NB4 (cell line): Measurements from ENCODE around the gene LIN9.

Experiments
- DNase-seq: peaks from one replicate; pipeline ENCODE4 v3.0.0; 2010; ENCODE audit warnings: low read depth
- H3K4me3 ChIP-seq: one replicate; pipeline ENCODE4 v1.5.1; 2011; ENCODE audit warnings: mild to moderate bottlenecking, low read depth, low read length, moderate library complexity
- MYC ChIP-seq: IDR thresholded peaks from 2 replicates; pipeline ENCODE4 v1.6.1; 2011; ENCODE audit warnings: low read depth, low read length
- POLR2A ChIP-seq: IDR thresholded peaks from 2 replicates; pipeline ENCODE4 v1.6.1; 2011; ENCODE audit warnings: mild to moderate bottlenecking; ENCODE audit not compliant: insufficient read length; ENCODE audit errors: extremely low read depth
- TF ChIP-seq, protein P1 (sequence below): IDR thresholded peaks from one replicate; pipeline ENCODE4 v1.5.1; 2012; ENCODE audit warnings: low read depth, low read length
- TF ChIP-seq, protein P2 (sequence below): IDR thresholded peaks from 2 replicates; pipeline ENCODE4 v1.6.1; 2011; ENCODE audit warnings: low read depth, low read length

The LIN9 gene

DNA sequence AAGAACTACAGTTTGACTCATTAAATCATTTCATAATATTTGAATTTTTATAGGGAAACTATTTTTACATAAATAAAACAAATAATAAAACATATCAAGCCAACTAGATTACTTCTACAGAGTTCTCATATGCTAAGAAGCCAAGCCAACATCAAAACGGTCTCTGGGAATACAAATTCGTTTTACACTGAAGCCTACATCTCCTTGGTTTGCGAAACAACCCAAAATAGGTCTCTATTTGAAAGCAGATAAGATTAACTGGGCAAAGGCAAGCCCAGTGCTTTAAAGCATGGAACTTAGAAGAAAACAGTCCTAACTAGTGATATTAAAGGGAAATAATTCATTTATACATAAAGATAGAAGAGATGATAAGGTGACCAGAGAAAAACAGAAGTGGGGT, 60.2 kb downstream of the LIN9 start:
- no peak for TF ChIP-seq MYC
- TF ChIP-seq, protein P1, sequence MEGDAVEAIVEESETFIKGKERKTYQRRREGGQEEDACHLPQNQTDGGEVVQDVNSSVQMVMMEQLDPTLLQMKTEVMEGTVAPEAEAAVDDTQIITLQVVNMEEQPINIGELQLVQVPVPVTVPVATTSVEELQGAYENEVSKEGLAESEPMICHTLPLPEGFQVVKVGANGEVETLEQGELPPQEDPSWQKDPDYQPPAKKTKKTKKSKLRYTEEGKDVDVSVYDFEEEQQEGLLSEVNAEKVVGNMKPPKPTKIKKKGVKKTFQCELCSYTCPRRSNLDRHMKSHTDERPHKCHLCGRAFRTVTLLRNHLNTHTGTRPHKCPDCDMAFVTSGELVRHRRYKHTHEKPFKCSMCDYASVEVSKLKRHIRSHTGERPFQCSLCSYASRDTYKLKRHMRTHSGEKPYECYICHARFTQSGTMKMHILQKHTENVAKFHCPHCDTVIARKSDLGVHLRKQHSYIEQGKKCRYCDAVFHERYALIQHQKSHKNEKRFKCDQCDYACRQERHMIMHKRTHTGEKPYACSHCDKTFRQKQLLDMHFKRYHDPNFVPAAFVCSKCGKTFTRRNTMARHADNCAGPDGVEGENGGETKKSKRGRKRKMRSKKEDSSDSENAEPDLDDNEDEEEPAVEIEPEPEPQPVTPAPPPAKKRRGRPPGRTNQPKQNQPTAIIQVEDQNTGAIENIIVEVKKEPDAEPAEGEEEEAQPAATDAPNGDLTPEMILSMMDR = no peak
- TF ChIP-seq, protein P2, sequence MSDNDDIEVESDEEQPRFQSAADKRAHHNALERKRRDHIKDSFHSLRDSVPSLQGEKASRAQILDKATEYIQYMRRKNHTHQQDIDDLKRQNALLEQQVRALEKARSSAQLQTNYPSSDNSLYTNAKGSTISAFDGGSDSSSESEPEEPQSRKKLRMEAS = no peak
- TF ChIP-seq POLR2A = no peak
- no peak overlapping the region for H3K4me3 ChIP-seq
- DNase-seq = no peak

DNA sequence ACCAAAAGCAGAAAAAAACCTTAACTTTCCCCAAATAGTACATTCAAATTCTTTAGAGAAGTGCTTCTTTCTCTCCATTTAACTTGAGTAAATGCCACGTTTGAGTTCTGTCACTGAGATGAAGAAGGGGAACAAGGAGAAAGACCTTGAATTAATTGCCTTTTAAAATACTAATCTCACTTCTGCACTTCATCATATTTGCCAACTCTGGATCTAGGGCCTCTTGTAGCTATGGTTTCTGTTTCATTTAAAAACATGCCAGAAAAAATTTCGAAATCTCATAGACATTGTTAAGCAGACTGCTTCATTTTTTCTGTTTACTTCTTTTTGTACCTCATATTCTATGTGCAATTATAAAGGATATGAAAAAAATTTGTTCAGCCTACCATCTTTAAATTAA, 60.9 kb downstream of the LIN9 start:
- DNase-seq = peak; percentile 26
- H3K4me3 ChIP-seq = no peak overlapping the region
- TF ChIP-seq, protein P2 = no peak
- TF ChIP-seq, protein P1 = no peak
- TF ChIP-seq MYC (no peak), POLR2A (no peak)

DNA sequence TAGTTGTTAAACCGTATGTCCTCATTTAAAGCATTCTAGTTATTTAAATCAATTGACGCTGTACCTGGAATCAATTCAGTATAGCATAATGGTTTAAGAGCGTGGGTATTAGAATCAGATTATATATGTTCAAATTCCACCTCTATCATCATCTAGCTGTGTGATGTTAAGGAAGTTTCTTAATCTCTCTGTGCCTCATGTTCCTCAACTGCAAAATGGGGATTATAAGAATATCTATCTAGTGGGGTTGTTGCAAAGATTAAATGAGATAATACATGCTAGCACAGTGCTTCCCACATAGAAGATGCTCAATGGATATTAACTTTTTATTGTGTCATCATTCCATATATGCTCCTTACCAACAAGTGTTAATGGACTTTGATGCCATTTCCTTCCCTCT, 69.5 kb downstream of the LIN9 start:
- no peak overlapping the region for H3K4me3 ChIP-seq
- DNase-seq = no peak
- TF ChIP-seq, protein P1 = no peak
- no peak for TF ChIP-seq POLR2A
- TF ChIP-seq, protein P2 = no peak
- TF ChIP-seq MYC = no peak

DNA sequence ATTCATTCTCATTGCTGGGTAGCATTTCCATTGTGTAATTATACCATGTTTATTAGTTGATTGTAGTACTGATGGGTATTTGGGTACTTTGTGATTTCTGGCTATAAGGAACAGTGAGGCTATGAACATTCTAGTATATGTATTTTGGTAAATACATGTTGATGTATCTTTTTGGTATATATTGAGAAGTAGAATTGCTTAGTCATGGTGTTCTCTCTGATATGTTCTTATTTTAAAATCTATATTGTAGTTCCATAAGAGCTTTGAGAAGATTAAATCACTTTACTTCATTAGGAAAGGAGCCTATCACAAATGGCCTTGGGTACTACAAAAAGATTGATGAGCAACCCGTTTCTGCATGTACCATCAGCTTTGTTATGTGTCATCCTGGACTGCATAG, 72.1 kb downstream of the LIN9 start:
- TF ChIP-seq, protein P1 = no peak
- TF ChIP-seq, protein P2 = no peak
- TF ChIP-seq POLR2A (no peak), MYC (no peak)
- no peak overlapping the region for H3K4me3 ChIP-seq
- DNase-seq = no peak

DNA sequence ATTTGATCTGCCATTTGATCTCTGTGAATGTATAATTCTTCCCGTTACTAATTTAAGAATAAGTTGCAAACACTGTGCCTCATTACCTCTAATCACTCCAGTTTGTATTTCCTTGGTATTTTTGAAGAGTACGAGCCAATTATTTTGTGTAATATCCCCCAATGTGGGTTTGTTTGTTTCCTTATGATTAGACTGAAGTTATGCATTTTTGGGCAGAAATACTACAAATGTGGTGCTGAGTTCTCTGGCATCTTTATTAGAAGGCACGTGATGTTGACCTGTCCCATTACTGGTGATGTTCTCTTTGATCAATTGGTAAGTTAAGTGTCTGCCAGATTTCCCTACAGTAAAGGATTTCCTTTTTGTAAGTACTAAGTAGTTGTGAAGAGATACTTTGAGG, 75.2 kb downstream of the LIN9 start:
- no peak for DNase-seq
- TF ChIP-seq, protein P2 = no peak
- TF ChIP-seq MYC = no peak
- TF ChIP-seq, protein P1 = no peak
- TF ChIP-seq POLR2A = no peak
- H3K4me3 ChIP-seq = no peak overlapping the region

DNA sequence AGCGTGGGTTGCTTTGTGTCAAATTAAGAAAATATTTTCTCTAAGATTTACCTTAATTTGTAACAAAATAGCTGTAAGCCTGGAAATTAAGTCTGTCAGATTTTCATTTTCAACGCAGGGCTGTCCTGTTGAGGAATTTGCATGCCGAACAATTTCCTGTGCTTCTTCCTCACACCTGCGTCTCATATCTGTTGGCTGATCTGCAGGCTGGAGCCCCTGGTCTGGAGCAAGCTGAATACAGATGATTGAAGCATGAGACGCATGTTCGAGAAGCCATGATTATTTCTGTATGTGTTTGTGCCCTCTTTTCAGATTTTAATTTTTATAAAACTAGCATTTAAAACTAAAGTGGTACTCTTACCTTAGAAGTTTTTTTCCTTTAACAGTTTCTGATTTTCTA, 75.7 kb downstream of the LIN9 start:
- no peak overlapping the region for H3K4me3 ChIP-seq
- TF ChIP-seq, protein P1 = no peak
- TF ChIP-seq, protein P2 = no peak
- TF ChIP-seq POLR2A (no peak), MYC (no peak)
- DNase-seq = no peak
